ENCODE data around the gene TBC1D9. TPM values are rescaled to one million over a fixed set of nuclear protein-coding genes. Genes with fewer than 3 reads are reported as not detected.
A peak's percentile ranks its signal among the peaks of the same experiment; 100 is the strongest.

Gene TBC1D9
- total and polyA plus RNA-seq, 2 donors (not counting 1 experiment from before 2014, with no cell fraction given): 48.9 to 235 TPM

DNA sequence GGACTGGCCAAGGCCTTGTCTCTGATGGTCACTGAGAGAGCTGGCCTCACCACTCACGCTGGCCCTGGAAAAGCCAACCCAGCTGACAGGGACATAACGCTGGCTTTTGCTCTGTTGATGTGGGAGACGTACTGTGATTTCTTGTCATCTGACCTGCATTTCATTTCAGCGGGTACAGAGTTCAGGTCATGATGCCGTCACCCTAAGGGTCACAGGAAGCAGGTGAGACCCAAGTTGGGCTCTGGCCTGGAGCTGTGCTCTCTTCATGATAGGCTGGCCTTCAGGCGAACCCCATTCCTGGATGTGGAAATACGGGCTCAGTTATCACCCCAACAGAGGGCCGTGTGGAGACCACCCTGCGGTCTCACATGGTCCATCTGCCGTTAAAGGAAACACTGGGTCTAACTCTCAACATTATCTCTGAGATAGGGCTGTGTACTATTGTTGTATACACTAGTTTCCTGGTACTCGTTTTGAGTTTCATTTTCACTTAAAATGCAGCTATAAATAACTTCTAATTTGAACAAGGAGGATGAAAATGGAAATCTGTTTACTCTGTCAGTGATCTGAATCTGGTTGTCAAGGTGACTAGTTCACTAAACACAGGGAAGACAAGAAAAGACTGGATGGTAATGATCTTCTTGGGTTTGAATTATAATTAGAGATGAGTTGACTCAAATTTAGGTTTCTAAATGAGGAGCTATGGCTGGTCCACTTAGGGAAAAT lies 89.1 kb downstream of the TBC1D9 start:
- DNase-seq: no peak
- no peaks in the 10 kb centered on the region for H3K9me3 Mint-ChIP-seq (ENCODE audit: insufficient read depth)
- Histone ChIP-seq H3K4me3 (ENCODE audit: control extremely low read depth in 1 of 5, extremely low read depth in 1 of 5, insufficient read depth in 1 of 5, low read depth in 2 of 5, low read length in 4 of 5) (no peak overlapping the region), H3K4me2 (replicated peaks; ENCODE audit: low read depth, low read length, poor library complexity, severe bottlenecking) (no peak overlapping the region), H4K20me1 (ENCODE audit: control insufficient read depth, insufficient read depth, low read length, poor library complexity, severe bottlenecking) (peaks cover 4% of the 10 kb centered on the region), H3K36me3 (replicated peaks in 1 of 2; ENCODE audit: control extremely low read depth in 1 of 2, control insufficient read depth in 1 of 2, extremely low read depth in 1 of 2, insufficient read depth in 2 of 2, low read length in 1 of 2) (peaks cover 21 to 67% of the 10 kb centered on the region in 2 experiments), H3K27ac (ENCODE audit: low read length in 2 of 2) (peak overlapping the region; percentile 23 to 65), H3K79me2 (ENCODE audit: control insufficient read depth, insufficient read depth, low read length) (no peaks in the 10 kb centered on the region), H2AFZ (ENCODE audit: insufficient read depth, low read depth, low read length, poor library complexity, severe bottlenecking) (no peak overlapping the region), H3K9me3 (ENCODE audit: control extremely low read depth in 1 of 3, control insufficient read depth in 2 of 3, insufficient read depth in 1 of 3, low read length in 2 of 3) (peaks cover 0 to 1% (median 0%) of the 10 kb centered on the region in 3 donors), H3K4me1 (ENCODE audit: control insufficient read depth in 2 of 2, insufficient read depth in 2 of 2, low read length in 2 of 2) (peaks cover 8 to 9% of the 10 kb centered on the region in 2 donors), H3K9ac (ENCODE audit: low read length) (no peak overlapping the region), H3K27me3 (replicated peaks in 1 of 4; ENCODE audit: control extremely low read depth in 1 of 4, control insufficient read depth in 3 of 4, insufficient read depth in 4 of 4, low read length in 3 of 4) (no peaks in the 10 kb centered on the region)
- 92% methylated on average over 8 of the region's 11 CpGs for WGBS (ENCODE audit: insufficient coverage)
- intact Hi-C loops (cut with micrococcal nuclease): no loop called here
- peaks cover 21% of the 10 kb centered on the region for H3K4me1 Mint-ChIP-seq
- ChIA-PET POLR2A (no interaction called here), CTCF (interaction anchor here (1.0 to 2.3 kb wide), 4 partner anchors 51 to 307 kb away, joined by 4 to 9 read pairs (median 4); partner anchors contain the start of gene TBC1D9)
- peak overlapping the region; percentile 63 for H3K27ac Mint-ChIP-seq
- H3K4me3 Mint-ChIP-seq: no peak overlapping the region
- ATAC-seq (ENCODE audit: low read depth): no peak
- TF ChIP-seq, protein P1, sequence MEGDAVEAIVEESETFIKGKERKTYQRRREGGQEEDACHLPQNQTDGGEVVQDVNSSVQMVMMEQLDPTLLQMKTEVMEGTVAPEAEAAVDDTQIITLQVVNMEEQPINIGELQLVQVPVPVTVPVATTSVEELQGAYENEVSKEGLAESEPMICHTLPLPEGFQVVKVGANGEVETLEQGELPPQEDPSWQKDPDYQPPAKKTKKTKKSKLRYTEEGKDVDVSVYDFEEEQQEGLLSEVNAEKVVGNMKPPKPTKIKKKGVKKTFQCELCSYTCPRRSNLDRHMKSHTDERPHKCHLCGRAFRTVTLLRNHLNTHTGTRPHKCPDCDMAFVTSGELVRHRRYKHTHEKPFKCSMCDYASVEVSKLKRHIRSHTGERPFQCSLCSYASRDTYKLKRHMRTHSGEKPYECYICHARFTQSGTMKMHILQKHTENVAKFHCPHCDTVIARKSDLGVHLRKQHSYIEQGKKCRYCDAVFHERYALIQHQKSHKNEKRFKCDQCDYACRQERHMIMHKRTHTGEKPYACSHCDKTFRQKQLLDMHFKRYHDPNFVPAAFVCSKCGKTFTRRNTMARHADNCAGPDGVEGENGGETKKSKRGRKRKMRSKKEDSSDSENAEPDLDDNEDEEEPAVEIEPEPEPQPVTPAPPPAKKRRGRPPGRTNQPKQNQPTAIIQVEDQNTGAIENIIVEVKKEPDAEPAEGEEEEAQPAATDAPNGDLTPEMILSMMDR (IDR thresholded peaks at IDR 0.05): no peak
- no peak for TF ChIP-seq EZH2 (IDR thresholded peaks at IDR 0.05; ENCODE audit: borderline replicate concordance, insufficient read depth, low read depth, low read length, poor library complexity, severe bottlenecking)
- no peaks in the 10 kb centered on the region for H3K27me3 Mint-ChIP-seq

Data from B cell (primary cell).